ENCODE results near the gene PHIP.

- TF ChIP-seq TAF1 (IDR thresholded peaks at IDR 0.05; ENCODE audit: low read depth, low read length) (no peak), POLR2A (IDR thresholded peaks at IDR 0.05; ENCODE audit: low read depth, low read length) (no peak)
Measured at GRCh38 chr6:79042088-79042798, 35.8 kb downstream of the PHIP start.
